NT2/D1 (cell line): ENCODE measurements around the gene CDKN3.

ENCODE experiments used
- DNase-seq: peaks from one replicate; pipeline ENCODE4 v3.0.0-alpha.2; 2011; ENCODE audit warnings: low read depth, low spot score
- H3K27me3 ChIP-seq: 2 replicates; pipeline ENCODE4 v1.6.0; 2011; ENCODE audit warnings: mild to moderate bottlenecking; ENCODE audit not compliant: insufficient read length, insufficient read depth
- H3K36me3 ChIP-seq: 2 replicates; pipeline ENCODE4 v1.6.1; 2011; ENCODE audit warnings: mild to moderate bottlenecking, low read length, mixed read lengths; ENCODE audit not compliant: insufficient read depth, insufficient read length
- H3K4me1 ChIP-seq: 2 replicates; pipeline ENCODE4 v1.5.1; 2011; ENCODE audit not compliant: insufficient read depth, insufficient read length
- H3K4me3 ChIP-seq: 2 replicates; pipeline ENCODE4 v1.5.1; 2011; ENCODE audit warnings: low read depth; ENCODE audit not compliant: insufficient read length
- H3K9ac ChIP-seq: 2 replicates; pipeline ENCODE4 v1.6.0; 2011; ENCODE audit warnings: low read depth; ENCODE audit not compliant: insufficient read length
- H3K9me3 ChIP-seq: 2 replicates; pipeline ENCODE4 v1.5.1; 2011; ENCODE audit warnings: mild to moderate bottlenecking, low read length; ENCODE audit not compliant: insufficient read depth
- SUZ12 ChIP-seq: IDR thresholded peaks from 2 replicates; pipeline ENCODE4 v1.6.1; 2011; ENCODE audit not compliant: insufficient read length, insufficient read depth; ENCODE audit errors: extremely low read depth
- YY1 ChIP-seq: IDR thresholded peaks from 2 replicates; pipeline ENCODE4 v1.6.1; 2011; ENCODE audit not compliant: insufficient read length, insufficient read depth
- ZNF274 ChIP-seq: IDR thresholded peaks from 2 replicates; pipeline ENCODE4 v1.6.1; 2011; ENCODE audit warnings: mild to moderate bottlenecking, low read depth, low read length

CDKN3 gene

DNA sequence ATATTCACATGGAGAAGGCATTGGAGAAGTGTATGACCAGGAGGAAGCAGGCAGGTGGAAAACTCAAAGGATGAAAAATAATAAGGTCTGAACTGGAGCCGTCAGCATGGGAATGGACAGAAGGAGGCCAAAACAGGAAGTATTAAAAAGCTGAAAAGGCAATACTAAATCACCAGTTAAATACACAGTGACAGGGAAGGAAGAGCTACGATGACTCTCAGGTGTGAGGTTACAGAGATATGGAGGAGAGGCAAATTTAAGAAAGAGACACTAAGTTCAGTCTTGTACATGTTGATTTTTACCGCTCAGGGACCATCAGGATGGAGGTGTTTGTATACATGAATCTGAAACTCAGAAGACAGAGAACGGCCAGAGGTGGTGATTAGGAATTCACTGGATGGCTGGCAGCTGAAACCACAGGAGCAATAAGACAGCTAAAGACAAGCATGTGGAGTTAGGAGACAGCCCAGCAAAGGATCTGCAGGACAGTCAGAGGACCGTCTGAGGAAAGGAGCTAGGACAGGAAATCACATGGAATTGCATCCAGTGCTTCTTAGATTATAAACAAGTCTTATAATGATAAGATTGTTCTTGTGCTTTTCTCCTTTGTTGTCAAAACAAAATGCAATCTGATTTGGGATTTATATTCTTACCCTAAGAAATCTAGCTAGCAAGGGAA is 33.9 kb upstream of the CDKN3 start:
- no peak overlapping the region for H3K4me3 ChIP-seq
- TF ChIP-seq YY1 (no peak), SUZ12 (no peak), ZNF274 (no peak)
- no peaks in the 10 kb centered on the region for H3K36me3 ChIP-seq
- H3K9ac ChIP-seq = no peak overlapping the region
- peaks cover 13% of the 10 kb centered on the region; the same call in 1 of the 2 replicates for H3K9me3 ChIP-seq
- no peak for DNase-seq
- no peaks in the 10 kb centered on the region for H3K27me3 ChIP-seq
- H3K4me1 ChIP-seq = peaks cover 2% of the 10 kb centered on the region

DNA sequence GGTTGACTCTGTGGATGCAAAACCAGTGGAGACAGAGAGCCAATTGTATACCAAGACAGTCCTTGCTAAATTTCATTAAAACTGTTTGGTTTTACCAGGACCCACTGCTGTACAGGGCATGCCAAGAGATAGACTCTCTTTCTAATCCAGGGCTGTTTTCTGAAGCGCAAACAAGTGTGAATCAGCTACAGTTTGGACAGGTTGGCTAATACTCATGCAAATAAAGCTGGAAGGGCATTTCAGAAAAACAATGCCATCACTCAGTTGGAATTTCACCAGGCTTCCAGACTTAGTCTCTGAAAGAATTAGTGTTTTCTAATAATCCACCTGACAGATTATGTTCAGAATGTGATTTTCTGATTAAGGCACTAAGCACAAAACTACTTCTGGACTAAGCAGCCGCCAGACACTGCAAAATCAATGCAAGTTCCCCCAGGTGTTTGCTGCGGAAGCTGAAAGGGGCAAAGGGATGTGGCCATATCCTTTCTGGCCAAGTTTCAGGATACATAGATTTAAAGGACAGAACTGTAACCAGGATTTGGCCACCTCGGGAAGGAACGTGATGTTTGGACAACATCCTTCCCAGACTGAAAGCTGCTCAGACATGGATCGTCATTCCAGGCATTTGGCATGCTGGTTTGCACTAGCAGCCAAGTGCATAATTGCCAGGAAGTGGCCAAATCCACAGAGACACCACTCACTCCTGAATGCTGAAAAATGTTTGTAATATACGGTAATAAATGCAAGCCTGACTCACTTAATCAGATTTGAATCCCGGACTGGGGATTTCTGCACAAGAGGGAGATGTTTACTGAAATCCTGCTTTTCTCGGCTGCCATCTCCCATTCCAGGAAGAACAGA is 32.0 kb upstream of the CDKN3 start:
- Histone ChIP-seq H3K36me3 (no peaks in the 10 kb centered on the region), H3K9ac (no peak overlapping the region), H3K4me3 (no peak overlapping the region), H3K4me1 (peaks cover 4% of the 10 kb centered on the region), H3K9me3 (peaks cover 13% of the 10 kb centered on the region; the same call in 1 of the 2 replicates), H3K27me3 (no peaks in the 10 kb centered on the region)
- TF ChIP-seq ZNF274 = no peak
- TF ChIP-seq YY1 = no peak
- TF ChIP-seq SUZ12 = no peak
- no peak for DNase-seq

DNA sequence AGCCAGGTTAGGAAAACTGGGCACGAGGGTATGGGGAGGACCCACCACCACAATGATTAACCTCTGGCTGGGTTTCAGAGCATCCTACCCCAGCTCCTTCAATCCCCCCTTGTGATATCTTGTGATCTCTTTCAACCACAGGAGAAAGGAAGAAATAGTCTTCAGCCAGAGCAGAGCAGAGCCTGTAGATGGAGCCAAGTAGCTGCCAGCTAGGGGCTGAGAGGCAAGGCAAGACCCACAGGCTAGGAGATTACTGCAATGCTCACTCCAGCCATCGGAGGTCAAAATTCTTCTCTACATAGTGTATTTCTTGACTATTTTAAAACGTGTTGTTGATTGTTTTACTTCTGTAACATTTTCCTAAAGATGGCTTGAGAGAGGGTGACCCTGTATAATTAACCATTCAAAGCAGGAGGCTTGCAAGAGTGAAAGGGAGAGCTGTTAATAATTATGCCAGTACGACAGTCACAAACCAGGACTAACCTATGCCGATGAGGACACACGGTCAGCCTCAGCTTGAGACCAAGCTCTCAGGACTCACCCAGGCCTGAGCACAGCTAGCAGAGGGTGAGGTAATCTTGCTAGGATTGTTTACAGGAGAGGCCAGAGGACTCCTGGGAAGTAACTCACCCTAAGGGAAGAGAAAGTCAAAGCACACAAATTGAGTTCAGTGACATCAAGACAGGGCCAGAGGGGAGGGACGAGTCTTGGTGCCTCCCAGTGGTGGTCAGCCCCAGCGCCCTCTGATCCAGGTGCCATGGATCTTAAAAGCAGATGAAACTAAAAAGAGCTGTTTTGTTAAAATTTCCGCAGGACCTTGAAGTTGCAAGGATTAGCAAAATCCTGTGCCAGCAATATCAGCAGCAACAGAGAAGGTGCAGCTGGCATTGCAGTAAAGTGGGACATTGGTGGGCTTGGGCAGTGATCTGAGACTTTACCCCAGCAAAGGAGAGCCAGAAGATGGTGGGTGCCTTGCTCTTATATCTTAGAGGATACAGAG is 29.8 kb upstream of the CDKN3 start:
- DNase-seq = peak; percentile 43
- H3K27me3 ChIP-seq = no peaks in the 10 kb centered on the region
- H3K4me1 ChIP-seq = peaks cover 9% of the 10 kb centered on the region
- H3K36me3 ChIP-seq = no peaks in the 10 kb centered on the region
- H3K9me3 ChIP-seq = no peaks in the 10 kb centered on the region
- TF ChIP-seq YY1 (no peak), ZNF274 (no peak), SUZ12 (no peak)
- H3K9ac ChIP-seq = no peak overlapping the region
- H3K4me3 ChIP-seq = no peak overlapping the region

DNA sequence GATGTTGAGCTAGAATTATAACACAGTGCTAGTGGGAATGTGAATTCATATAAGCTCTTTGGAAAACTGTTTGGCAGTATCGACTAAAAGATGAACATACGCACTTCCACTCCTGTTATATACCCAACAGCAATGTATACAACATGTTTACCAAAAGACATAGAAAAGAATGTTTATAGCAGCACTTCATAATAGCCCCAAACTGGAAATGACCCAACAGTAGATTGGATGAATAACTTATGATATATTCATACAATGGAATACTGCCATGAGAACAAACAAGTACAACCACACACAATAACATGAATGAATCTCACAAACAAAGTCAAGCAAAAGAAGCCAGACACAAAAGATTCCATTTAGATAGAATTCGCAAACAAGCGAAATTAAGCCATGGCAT is 28.5 kb upstream of the CDKN3 start:
- TF ChIP-seq YY1 (no peak), ZNF274 (no peak), SUZ12 (no peak)
- DNase-seq = no peak
- H3K9ac ChIP-seq = no peak overlapping the region

DNA sequence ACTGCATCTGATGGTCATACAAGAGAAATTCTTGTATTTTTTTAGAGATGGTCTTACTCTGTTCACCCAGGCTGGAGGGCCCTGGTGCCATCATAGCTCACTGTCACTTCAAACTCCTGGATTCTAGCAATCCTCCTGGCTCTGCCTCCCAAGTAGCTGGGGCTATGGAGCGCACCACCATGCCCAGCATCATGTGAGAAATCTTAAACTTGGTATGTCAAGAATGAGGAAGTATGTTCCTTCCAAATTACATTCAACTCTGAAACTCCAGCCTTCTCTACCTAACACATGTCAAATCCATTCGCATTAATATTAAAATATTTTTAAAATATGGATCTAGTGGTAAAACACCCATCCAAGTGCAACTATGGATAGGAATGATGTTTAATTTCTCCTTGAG is 27.5 kb upstream of the CDKN3 start:
- H3K4me3 ChIP-seq = no peak overlapping the region
- peaks cover 9% of the 10 kb centered on the region for H3K4me1 ChIP-seq
- no peak overlapping the region for H3K9ac ChIP-seq
- H3K27me3 ChIP-seq = no peaks in the 10 kb centered on the region
- no peak for DNase-seq
- no peaks in the 10 kb centered on the region for H3K36me3 ChIP-seq
- no peaks in the 10 kb centered on the region for H3K9me3 ChIP-seq
- no peak for TF ChIP-seq ZNF274
- TF ChIP-seq YY1 = no peak
- no peak for TF ChIP-seq SUZ12

More for the DNA sequence above, 28.5 kb upstream of the CDKN3 start:
- Histone ChIP-seq H3K4me1 (peaks cover 9% of the 10 kb centered on the region), H3K27me3 (no peaks in the 10 kb centered on the region), H3K4me3 (no peak overlapping the region), H3K36me3 (no peaks in the 10 kb centered on the region), H3K9me3 (no peaks in the 10 kb centered on the region)

DNA sequence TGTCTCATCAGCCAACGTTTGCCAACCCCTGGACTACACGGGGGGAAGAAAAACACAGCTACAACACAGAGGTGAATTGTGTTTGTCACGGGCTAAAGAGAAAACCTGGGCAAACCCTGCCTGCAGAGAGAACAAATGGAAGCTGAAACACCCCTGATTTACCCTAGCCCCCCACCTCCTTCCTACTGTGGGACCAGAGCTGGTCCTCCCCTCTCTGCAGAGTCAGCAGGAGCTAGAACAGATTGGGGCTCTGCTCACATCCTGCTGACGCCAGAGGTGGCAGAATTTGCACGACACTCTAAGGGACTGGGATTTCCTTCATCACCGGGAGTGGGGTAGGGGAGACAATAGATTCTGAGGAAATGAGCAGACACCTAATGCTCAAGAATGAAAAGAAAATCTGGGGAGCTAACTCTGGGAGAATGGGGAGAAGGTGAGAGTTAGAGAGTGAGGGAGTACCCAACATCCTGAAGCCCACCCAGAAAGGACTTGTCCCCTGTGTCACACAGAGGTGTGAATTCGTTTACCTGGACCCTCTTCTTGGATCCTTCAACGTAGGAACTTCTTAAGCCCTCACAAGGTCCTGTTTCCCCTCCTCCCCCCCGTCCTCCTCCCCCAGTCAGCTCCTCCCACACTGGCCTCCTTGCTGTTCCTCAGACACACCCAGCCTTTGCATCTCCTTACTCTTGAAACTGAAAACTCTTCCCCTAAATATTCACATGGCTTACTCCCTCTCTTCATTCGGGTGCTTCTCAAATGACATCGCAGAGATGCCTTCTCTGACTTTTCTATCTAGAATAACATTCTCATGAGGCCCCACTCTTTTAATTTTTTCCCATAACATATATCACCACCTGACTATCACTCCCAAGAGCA is 26.2 kb upstream of the CDKN3 start:
- H3K9me3 ChIP-seq = no peaks in the 10 kb centered on the region
- no peaks in the 10 kb centered on the region for H3K36me3 ChIP-seq
- TF ChIP-seq SUZ12 (no peak), YY1 (no peak), ZNF274 (no peak)
- no peaks in the 10 kb centered on the region for H3K27me3 ChIP-seq
- H3K4me1 ChIP-seq = peaks cover 9% of the 10 kb centered on the region
- no peak overlapping the region for H3K9ac ChIP-seq
- DNase-seq = no peak
- H3K4me3 ChIP-seq = no peak overlapping the region
